ENCODE data around the gene GPC6.

GPC6 gene

GRCh38 chr13:94427313-94427953 lies 1200.8 kb downstream of the GPC6 start:
- DNase-seq (ENCODE audit: insufficient read length) (no peak), FAIRE-seq (peak; percentile 9)
- TF ChIP-seq TAF1 (IDR thresholded peaks at IDR 0.05; ENCODE audit: borderline replicate concordance, low read depth, low read length) = no peak
- no peak for TF ChIP-seq POLR2AphosphoS5 (IDR thresholded peaks at IDR 0.05; ENCODE audit: low read depth, low read length)
- no peak for TF ChIP-seq POLR2A (IDR thresholded peaks at IDR 0.05; ENCODE audit: low read depth, low read length)

GRCh38 chr13:94431574-94431973 lies 1205.0 kb downstream of the GPC6 start:
- DNase-seq (ENCODE audit: insufficient read length) (no peak), FAIRE-seq (no peak)
- TF ChIP-seq TAF1 (IDR thresholded peaks at IDR 0.05; ENCODE audit: borderline replicate concordance, low read depth, low read length) (no peak), POLR2AphosphoS5 (IDR thresholded peaks at IDR 0.05; ENCODE audit: low read depth, low read length) (no peak), POLR2A (IDR thresholded peaks at IDR 0.05; ENCODE audit: low read depth, low read length) (no peak)

DNA sequence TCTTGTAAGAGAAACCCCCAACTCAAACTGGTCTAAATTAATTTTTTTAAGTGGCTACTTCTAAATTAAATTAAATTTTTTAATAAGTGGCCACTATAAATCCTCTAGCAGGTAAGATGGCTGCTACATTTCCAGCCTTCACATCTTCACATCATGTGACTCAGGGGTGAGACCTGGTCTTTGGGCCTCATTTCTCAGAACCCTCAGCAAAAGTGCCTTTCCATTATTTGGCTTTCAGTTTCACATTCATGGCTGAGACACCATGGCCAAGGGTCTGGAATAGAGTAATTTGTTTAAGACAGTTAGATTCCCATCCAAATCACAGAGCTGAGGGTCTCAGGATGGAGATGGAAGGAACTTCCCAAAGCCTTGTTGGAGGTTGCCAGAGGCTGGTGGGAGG lies 1205.4 kb downstream of the GPC6 start:
- no peak for TF ChIP-seq POLR2AphosphoS5 (IDR thresholded peaks at IDR 0.05; ENCODE audit: low read depth, low read length)
- DNase-seq (ENCODE audit: insufficient read length) (no peak), FAIRE-seq (no peak)

DNA sequence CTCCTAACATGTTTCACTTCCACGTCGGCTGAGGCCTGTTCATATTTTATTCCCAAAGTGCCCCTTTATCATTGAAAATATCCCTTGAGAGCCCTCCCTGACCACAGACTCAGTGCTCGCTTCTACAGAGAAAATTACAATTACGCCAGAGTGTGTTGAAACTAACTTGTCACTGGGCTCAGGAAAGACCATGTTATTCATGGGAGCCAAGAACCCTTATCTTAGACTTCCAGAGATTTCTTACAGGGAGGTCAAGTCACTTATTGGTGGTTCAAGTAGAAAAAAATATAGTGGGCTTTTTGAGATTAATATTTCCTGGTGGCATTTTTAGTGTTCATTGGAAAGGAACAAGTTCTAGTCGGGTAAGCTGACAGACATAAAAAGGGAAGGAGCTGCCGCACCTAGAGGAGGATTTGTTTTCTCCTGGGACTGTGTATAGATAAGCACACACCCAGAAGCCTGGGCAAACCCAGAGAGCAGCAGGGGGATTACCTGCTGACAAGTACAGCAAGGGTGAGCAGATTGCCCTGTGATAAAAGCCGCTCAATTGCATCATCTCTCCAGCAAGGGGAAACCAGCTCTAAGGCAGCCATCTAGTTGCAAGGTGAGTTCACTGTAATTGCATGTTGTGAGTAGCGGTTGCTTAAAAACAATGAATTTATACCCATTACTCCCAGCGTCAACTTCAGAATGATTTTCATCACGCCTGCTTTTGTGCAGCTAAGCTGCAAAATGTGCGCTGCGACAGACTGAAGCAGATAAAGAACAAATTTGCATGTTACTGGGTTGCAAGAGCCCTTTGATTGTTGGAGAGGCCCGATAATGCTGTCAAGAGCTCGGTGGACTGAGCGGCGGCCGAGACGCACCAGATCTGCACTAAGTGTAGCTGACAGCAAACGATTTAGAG lies 1206.7 kb downstream of the GPC6 start:
- FAIRE-seq (no peak), DNase-seq (ENCODE audit: insufficient read length) (no peak)
- TF ChIP-seq TAF1 (IDR thresholded peaks at IDR 0.05; ENCODE audit: borderline replicate concordance, low read depth, low read length) (no peak), POLR2A (IDR thresholded peaks at IDR 0.05; ENCODE audit: low read depth, low read length) (no peak), POLR2AphosphoS5 (IDR thresholded peaks at IDR 0.05; ENCODE audit: low read depth, low read length) (no peak)

DNA sequence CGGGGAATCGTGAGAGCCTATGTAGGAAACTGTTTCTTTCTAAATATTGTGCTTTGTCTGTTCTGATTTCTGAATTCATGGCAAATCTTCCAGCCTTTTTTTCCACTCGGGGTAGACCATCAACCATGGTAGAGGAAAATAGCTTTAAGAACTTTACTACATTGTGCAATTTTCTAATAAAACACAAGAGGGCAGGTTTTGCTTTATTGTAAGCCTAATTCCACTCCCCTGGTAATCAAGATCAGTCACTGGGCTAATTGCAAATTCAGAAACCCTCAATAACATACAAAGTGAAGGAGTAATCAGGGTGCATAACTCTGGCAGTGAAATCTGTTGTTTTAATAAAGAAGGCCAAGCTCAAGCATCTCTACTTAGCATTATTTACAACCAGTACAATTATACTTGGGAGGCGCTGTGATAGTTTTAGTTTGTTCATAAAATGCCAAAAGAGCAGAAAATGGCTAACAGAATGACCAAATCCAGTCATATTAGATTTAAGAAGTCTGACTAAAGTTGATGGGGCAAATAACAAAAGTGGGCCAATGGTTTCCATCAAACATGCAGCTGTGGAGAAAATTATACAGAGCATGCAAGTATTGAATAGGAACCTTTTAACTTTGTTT lies 1209.1 kb downstream of the GPC6 start:
- TF ChIP-seq POLR2A (IDR thresholded peaks at IDR 0.05; ENCODE audit: low read depth, low read length) (no peak), TAF1 (IDR thresholded peaks at IDR 0.05; ENCODE audit: borderline replicate concordance, low read depth, low read length) (no peak), POLR2AphosphoS5 (IDR thresholded peaks at IDR 0.05; ENCODE audit: low read depth, low read length) (no peak)
- FAIRE-seq (peak; percentile 46), DNase-seq (ENCODE audit: insufficient read length) (no peak)

DNA sequence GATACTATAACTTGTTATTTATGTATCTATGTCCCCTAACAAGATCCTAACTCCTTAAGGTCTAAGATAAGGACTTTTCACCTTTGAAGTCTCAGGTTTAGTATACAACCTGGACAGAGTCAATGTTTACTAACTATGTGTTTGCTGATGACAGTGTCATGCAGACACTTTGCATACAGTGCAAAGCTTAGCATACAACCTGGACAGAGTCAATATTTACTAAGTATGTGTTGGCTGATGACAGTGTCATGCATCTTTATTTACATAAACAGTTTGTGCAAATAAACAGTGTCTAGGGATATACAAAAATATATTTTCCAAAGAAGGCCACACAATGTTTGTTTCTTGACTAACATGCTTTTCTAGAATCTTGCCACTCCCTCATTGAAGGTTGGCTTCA lies 1218.2 kb downstream of the GPC6 start:
- no peak for FAIRE-seq
- no peak for TF ChIP-seq TAF1 (IDR thresholded peaks at IDR 0.05; ENCODE audit: borderline replicate concordance, low read depth, low read length)
- TF ChIP-seq POLR2AphosphoS5 (IDR thresholded peaks at IDR 0.05; ENCODE audit: low read depth, low read length) = no peak
- TF ChIP-seq POLR2A (IDR thresholded peaks at IDR 0.05; ENCODE audit: low read depth, low read length) = no peak

GRCh38 chr13:94454334-94454733 lies 1227.7 kb downstream of the GPC6 start:
- FAIRE-seq (no peak), DNase-seq (ENCODE audit: insufficient read length) (no peak)
- TF ChIP-seq POLR2AphosphoS5 (IDR thresholded peaks at IDR 0.05; ENCODE audit: low read depth, low read length) (no peak), POLR2A (IDR thresholded peaks at IDR 0.05; ENCODE audit: low read depth, low read length) (no peak), TAF1 (IDR thresholded peaks at IDR 0.05; ENCODE audit: borderline replicate concordance, low read depth, low read length) (no peak)

More for the DNA sequence above, 1218.2 kb downstream of the GPC6 start:
- DNase-seq (ENCODE audit: insufficient read length) = no peak

GRCh38 chr13:94454906-94455305 lies 1228.3 kb downstream of the GPC6 start:
- TF ChIP-seq POLR2A (IDR thresholded peaks at IDR 0.05; ENCODE audit: low read depth, low read length) (no peak), POLR2AphosphoS5 (IDR thresholded peaks at IDR 0.05; ENCODE audit: low read depth, low read length) (no peak), TAF1 (IDR thresholded peaks at IDR 0.05; ENCODE audit: borderline replicate concordance, low read depth, low read length) (no peak)
- DNase-seq (ENCODE audit: insufficient read length) (no peak), FAIRE-seq (no peak)

GRCh38 chr13:94455414-94455813 lies 1228.8 kb downstream of the GPC6 start:
- FAIRE-seq (no peak), DNase-seq (ENCODE audit: insufficient read length) (no peak)
- no peak for TF ChIP-seq TAF1 (IDR thresholded peaks at IDR 0.05; ENCODE audit: borderline replicate concordance, low read depth, low read length)
